PC-3 (cell line): ENCODE measurements around the gene RPS5. TPM values are rescaled to one million over a fixed set of nuclear protein-coding genes. Genes with fewer than 3 reads are reported as not detected.

ENCODE experiments used
- ATAC-seq: fragments of 200-7000 bp; cut with Tn5 transposase; 2 replicates; pipeline ENCODE4 v1.9.1; 2020; ENCODE audit warnings: mild to moderate bottlenecking, moderate library complexity
- Bru-seq: library from RNA; stranded (reverse); fragments of 400-500 nt; gene quantifications from one replicate; lab custom pipeline; 2021; lab: Mats Ljungman, UMichigan
- BruChase-seq, 2 experiments: library from RNA; stranded (reverse); fragments of 400-500 nt; gene quantifications; one replicate each; lab custom pipeline; 2021; lab: Mats Ljungman, UMichigan
- BruUV-seq: library from RNA; stranded (reverse); fragments of 400-500 nt; replicated peaks from 2 replicates; lab custom pipeline; 2021; lab: Mats Ljungman, UMichigan
- CTCF ChIA-PET: fragments of 300-600 bp; sonication (Branson Sonifier 250); formaldehyde crosslinking; loops from one replicate; lab custom pipeline; 2022; ENCODE audit warnings: antibody characterized with exemption; lab: Charles Lee
- POLR2A ChIA-PET: fragments of 300-600 bp; sonication (Branson Sonifier 250); formaldehyde crosslinking; loops from one replicate; lab custom pipeline; 2022; ENCODE audit warnings: antibody characterized with exemption; ENCODE audit not compliant: unreplicated experiment; lab: Charles Lee
- DNase-seq: peaks from one replicate; pipeline ENCODE4 v3.0.0-alpha.2; 2015
- H2AFZ ChIP-seq: fragments of 300-600 bp; sonication (generic); 2 replicates; pipeline ENCODE4 v1.6.0; 2016; ENCODE audit warnings: antibody characterized with exemption, low read length
- H3F3A ChIP-seq: fragments of 300-600 bp; sonication (generic); one replicate; pipeline ENCODE4 v1.6.0; 2017; ENCODE audit warnings: antibody characterized with exemption, low read length, control low read depth, mild to moderate bottlenecking; ENCODE audit not compliant: unreplicated experiment
- H3K27ac ChIP-seq: fragments of 300-600 bp; sonication (generic); 2 replicates; pipeline ENCODE4 v1.5.1; 2016; ENCODE audit warnings: mild to moderate bottlenecking, low read length
- H3K27me3 ChIP-seq: fragments of 300-600 bp; sonication (generic); 2 replicates; pipeline ENCODE4 v1.6.1; 2016; ENCODE audit warnings: low read length, mixed read lengths
- H3K36me3 ChIP-seq: fragments of 300-600 bp; sonication (generic); 2 replicates; pipeline ENCODE4 v1.6.1; 2016; ENCODE audit warnings: low read depth, mixed run types, low read length, mixed read lengths
- H3K4me1 ChIP-seq: fragments of 300-600 bp; sonication (generic); 2 replicates; pipeline ENCODE4 v1.5.1; 2016; ENCODE audit warnings: low read length; ENCODE audit not compliant: insufficient read depth
- H3K4me2 ChIP-seq: fragments of 300-600 bp; sonication (generic); 2 replicates; pipeline ENCODE4 v1.6.0; 2016; ENCODE audit warnings: low read length
- H3K4me3 ChIP-seq: fragments of 300-600 bp; sonication (generic); 2 replicates; pipeline ENCODE4 v1.5.1; 2016; ENCODE audit warnings: mild to moderate bottlenecking, low read length, mixed read lengths
- H3K79me2 ChIP-seq: fragments of 300-600 bp; sonication (generic); 2 replicates; pipeline ENCODE4 v1.6.1; 2017; ENCODE audit warnings: low read length, mixed read lengths
- H3K9ac ChIP-seq: fragments of 300-600 bp; sonication (generic); 2 replicates; pipeline ENCODE4 v1.6.0; 2016; ENCODE audit warnings: mild to moderate bottlenecking, low read length
- H3K9me2 ChIP-seq: fragments of 300-600 bp; sonication (generic); replicated peaks from 2 replicates; pipeline ENCODE4 v1.6.1; 2016; ENCODE audit warnings: mixed run types, low read length, mixed read lengths
- H3K9me3 ChIP-seq: fragments of 300-600 bp; sonication (generic); 2 replicates; pipeline ENCODE4 v1.6.1; 2016; ENCODE audit warnings: low read length, mixed read lengths
- H4K20me1 ChIP-seq: fragments of 300-600 bp; sonication (generic); 2 replicates; pipeline ENCODE4 v1.6.1; 2016; ENCODE audit warnings: low read length, mixed read lengths
- EZH2 ChIP-seq: fragments of 300-600 bp; sonication (generic); IDR thresholded peaks from one replicate; pipeline ENCODE4 v1.6.1; 2017; ENCODE audit warnings: antibody characterized with exemption, mild to moderate bottlenecking, low read length; ENCODE audit not compliant: unreplicated experiment
- EZH2phosphoT487 ChIP-seq: fragments of 300-600 bp; sonication (generic); IDR thresholded peaks from 2 replicates; pipeline ENCODE4 v1.6.1; 2018; ENCODE audit warnings: mild to moderate bottlenecking, antibody characterized with exemption, low read length, borderline replicate concordance
- intact Hi-C: fragments of 100-400 bp; cut with micrococcal nuclease; formaldehyde crosslinking; loops from 2 replicates; pipeline ENCODE4 v1.9.0; 2023
- long read RNA-seq: library from polyadenylated mRNA; unstranded; transcript quantifications from one replicate; pipeline ENCODE4 v2.0.0, GENCODE V29; 2021; ENCODE audit not compliant: unreplicated experiment
- total RNA-seq: library from RNA; depleted of rRNA; stranded (reverse); fragments of >200 nt; gene quantifications from 2 replicates; pipeline ENCODE4 v1.2.3, GENCODE V29; 2014; rRNA removed
- TF ChIP-seq, protein P1 (sequence below): fragments of 300-600 bp; sonication (generic); conservative IDR thresholded peaks from 2 replicates; pipeline ENCODE4 v1.5.1; 2017; ENCODE audit warnings: antibody characterized with exemption, low read depth, mild to moderate bottlenecking, low read length

RPS5 gene
- total RNA-seq (3,515 and 3,776 TPM in 2 replicates), Bru-seq, nascent RNA (percentile 98 among the genes with signal in this experiment), BruChase-seq, experiment 1, labeled RNA remaining after a 6-hour chase (percentile 98 among the genes with signal in this experiment), BruChase-seq, experiment 2, labeled RNA remaining after a 2-hour chase (percentile 97 among the genes with signal in this experiment)
- long read RNA-seq, transcript RPS5-202 (5 exons, 1,520 nt) = minor isoform, 64 of 1,292 reads
- long read RNA-seq, transcript RPS5-201 (6 exons, 740 nt) = major isoform, 1,068 of 1,292 reads
- long read RNA-seq, partial matches to known transcripts = 135 of 1,292 reads
- long read RNA-seq, other reads (novel, unspliced or antisense) = 20 of 1,292 reads

DNA sequence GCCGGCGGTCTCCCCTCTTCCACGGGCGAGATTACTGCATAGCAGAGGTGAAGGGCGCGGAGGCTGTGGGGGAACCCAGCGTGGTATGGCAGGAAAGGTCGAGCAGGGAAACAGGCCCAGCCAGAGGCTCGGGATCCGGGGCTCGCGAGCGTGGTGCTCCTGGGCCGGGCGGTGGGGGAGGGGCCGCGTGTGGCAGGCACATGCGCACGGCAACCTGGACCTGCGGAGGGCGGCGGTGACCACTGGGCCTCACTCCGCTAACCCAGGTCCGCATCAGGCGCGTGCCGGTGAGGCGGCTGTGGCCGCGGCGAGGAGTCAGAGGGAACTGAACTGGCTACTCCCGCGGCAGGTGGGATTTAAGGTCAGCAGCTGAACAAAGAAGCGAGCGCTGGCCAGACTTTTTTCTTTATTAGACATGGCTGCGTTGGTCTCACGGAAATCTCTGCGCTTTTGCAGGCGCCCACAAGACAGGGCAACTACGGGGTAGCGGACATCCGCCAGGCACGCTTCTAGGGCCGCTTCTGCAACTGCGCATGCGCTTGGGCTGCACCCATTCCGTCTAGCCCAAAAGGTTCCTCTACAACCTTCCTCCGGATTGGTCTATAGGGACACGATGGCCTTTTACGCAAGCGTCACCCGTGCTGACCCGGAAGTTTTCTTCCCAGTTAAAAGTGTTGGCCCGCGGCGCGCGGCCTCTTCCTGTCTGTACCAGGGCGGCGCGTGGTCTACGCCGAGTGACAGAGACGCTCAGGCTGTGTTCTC lies at the start of gene RPS5:
Gene RPS5, plus strand, starts transcription at position 694 of the 762 bp plus-strand sequence. CDS start 869 bp downstream, outside the sequence.
- peak within 1 kb of the TSS; percentile 92 for H3K4me2 ChIP-seq
- H3K36me3 ChIP-seq = peaks cover 35% of the 10 kb centered on the region
- peak; percentile 100 for DNase-seq
- H2AFZ ChIP-seq = peak within 1 kb of the TSS; percentile 70
- H3K4me3 ChIP-seq = peak within 1 kb of the TSS; percentile 96
- no peaks in the 10 kb centered on the region for H3F3A ChIP-seq
- H4K20me1 ChIP-seq = peaks cover 30% of the 10 kb centered on the region
- CTCF ChIA-PET = no interaction called here
- H3K27me3 ChIP-seq = no peaks in the 10 kb centered on the region
- H3K9me3 ChIP-seq = no peaks in the 10 kb centered on the region
- peak within 1 kb of the TSS; percentile 86 for H3K27ac ChIP-seq
- peak within 1 kb of the TSS; percentile 91 for H3K9ac ChIP-seq
- H3K9me2 ChIP-seq = no peaks in the 10 kb centered on the region
- H3K4me1 ChIP-seq = peaks cover 34% of the 10 kb centered on the region
- peak; percentile 94 for TF ChIP-seq EZH2phosphoT487
- no peak for TF ChIP-seq EZH2
- TF ChIP-seq, protein P1, sequence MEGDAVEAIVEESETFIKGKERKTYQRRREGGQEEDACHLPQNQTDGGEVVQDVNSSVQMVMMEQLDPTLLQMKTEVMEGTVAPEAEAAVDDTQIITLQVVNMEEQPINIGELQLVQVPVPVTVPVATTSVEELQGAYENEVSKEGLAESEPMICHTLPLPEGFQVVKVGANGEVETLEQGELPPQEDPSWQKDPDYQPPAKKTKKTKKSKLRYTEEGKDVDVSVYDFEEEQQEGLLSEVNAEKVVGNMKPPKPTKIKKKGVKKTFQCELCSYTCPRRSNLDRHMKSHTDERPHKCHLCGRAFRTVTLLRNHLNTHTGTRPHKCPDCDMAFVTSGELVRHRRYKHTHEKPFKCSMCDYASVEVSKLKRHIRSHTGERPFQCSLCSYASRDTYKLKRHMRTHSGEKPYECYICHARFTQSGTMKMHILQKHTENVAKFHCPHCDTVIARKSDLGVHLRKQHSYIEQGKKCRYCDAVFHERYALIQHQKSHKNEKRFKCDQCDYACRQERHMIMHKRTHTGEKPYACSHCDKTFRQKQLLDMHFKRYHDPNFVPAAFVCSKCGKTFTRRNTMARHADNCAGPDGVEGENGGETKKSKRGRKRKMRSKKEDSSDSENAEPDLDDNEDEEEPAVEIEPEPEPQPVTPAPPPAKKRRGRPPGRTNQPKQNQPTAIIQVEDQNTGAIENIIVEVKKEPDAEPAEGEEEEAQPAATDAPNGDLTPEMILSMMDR = no peak
- POLR2A ChIA-PET = no interaction called here
- intact Hi-C loops = loop anchor here (1.0 kb wide), 1 partner anchor 158 kb away; the partner anchor contains the start of gene TRIM28
- H3K79me2 ChIP-seq = peaks cover 65% of the 10 kb centered on the region
- BruUV-seq = TSS peak; percentile 77
- peak; percentile 87 for ATAC-seq

DNA sequence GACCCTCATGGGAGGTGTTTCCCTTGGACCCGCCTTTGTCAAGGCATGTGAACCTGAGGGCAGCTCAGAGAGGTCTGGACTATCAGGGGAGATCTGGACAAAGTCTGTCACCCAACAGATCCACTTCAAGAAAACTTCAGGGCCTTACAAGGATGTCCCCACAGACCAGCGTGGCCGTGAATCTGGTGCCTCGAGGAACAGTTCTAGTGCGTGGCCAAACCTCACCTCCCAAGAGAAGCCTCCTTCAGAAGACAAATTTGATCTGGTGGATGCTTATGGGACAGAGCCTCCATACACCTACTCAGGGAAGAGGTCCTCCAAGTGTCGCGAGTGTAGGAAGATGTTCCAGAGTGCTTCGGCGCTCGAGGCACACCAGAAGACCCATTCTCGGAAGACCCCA lies 48.7 kb upstream of the RPS5 start:
- H2AFZ ChIP-seq = no peak overlapping the region
- no TSS peak for BruUV-seq

More for the DNA sequence above, 48.7 kb upstream of the RPS5 start:
- TF ChIP-seq EZH2 (no peak), EZH2phosphoT487 (no peak)
- TF ChIP-seq, protein P1 = no peak
- DNase-seq = no peak
- ChIA-PET CTCF (no interaction called here), POLR2A (no interaction called here)
- no peaks in the 10 kb centered on the region; the same call in 1 of the 2 replicates for H3K9me3 ChIP-seq
- no peaks in the 10 kb centered on the region for H4K20me1 ChIP-seq
- H3K4me2 ChIP-seq = no peak overlapping the region
- H3K9me2 ChIP-seq = no peaks in the 10 kb centered on the region
- H3K9ac ChIP-seq = no peak overlapping the region
- H3F3A ChIP-seq = no peaks in the 10 kb centered on the region
- no peaks in the 10 kb centered on the region for H3K4me1 ChIP-seq
- H3K79me2 ChIP-seq = no peaks in the 10 kb centered on the region
- H3K36me3 ChIP-seq = peaks cover 40% of the 10 kb centered on the region
- H3K27me3 ChIP-seq = no peaks in the 10 kb centered on the region
- intact Hi-C loops = no loop called here
- no peak overlapping the region for H3K27ac ChIP-seq
- no peak overlapping the region for H3K4me3 ChIP-seq
- ATAC-seq = no peak
